Ovary (tissue), 9 donors: ENCODE results near the gene NEUROG1. TPM values are rescaled to one million over a fixed set of nuclear protein-coding genes. Genes with fewer than 3 reads are reported as not detected.

ENCODE experiments used
- DNase-seq, 5 donors: peaks; one replicate each; pipeline ENCODE4 v3.0.0-alpha.2; 2019 to 2020
- H3K27ac ChIP-seq, 2 donors: fragments of 200-600 bp; one replicate each; pipeline versions ENCODE4 v1.5.1 to v1.8.0; 2019 to 2022
- H3K27me3 ChIP-seq: fragments of 200-600 bp; one replicate; pipeline ENCODE4 v1.8.0; 2022
- H3K36me3 ChIP-seq: fragments of 200-600 bp; sonication (generic); one replicate; pipeline ENCODE4 v1.5.1; 2019
- H3K4me1 ChIP-seq: one replicate; pipeline ENCODE4 v1.8.1; 2013; ENCODE audit warnings: mild to moderate bottlenecking, moderate library complexity; ENCODE audit not compliant: insufficient read depth
- H3K4me3 ChIP-seq: fragments of 200-600 bp; sonication (generic); one replicate; pipeline ENCODE4 v1.5.1; 2017
- H3K9me3 ChIP-seq, 2 donors: fragments of 200-600 bp in 1 of 2; sonication (generic) in 1 of 2; one replicate each; pipeline versions ENCODE4 v1.5.1 to v1.8.1; 2013 to 2019; ENCODE audit warnings: mild to moderate bottlenecking in 1 of 2, moderate library complexity in 1 of 2
- EP300 ChIP-seq: sonication (generic); formaldehyde crosslinking; IDR thresholded peaks from one replicate; pipeline ENCODE4 v1.6.1; 2017; ENCODE audit warnings: antibody characterized with exemption
- POLR2A ChIP-seq: fragments of 450-650 bp; IDR thresholded peaks from one replicate; pipeline ENCODE4 v1.6.1; 2017; ENCODE audit warnings: antibody characterized with exemption, mild to moderate bottlenecking, moderate library complexity
- WGBS, 3 donors: extraction: QIAGEN DNeasy Blood & Tissue Kit in 1 of 3; methylation state at CpG; one replicate each; pipeline versions ENCODE4 v1.1.5 to v1.1.7; 2013 to 2017; 5-methylcytosine and 5-hydroxymethylcytosine counted together
- intact Hi-C, 4 donors: fragments of 100-400 bp; cut with DNase I; formaldehyde crosslinking; loops; one replicate each; pipeline versions ENCODE4 v1.11.0 to v1.15.1; 2022 to 2023
- polyA plus RNA-seq, 2 donors: library from polyadenylated mRNA; stranded (reverse); fragments of 200-250 nt in 1 of 2; fragments of 350-450 nt in 1 of 2; fragmentation: Illumina TruSeq in 1 of 2; extraction: RNeasy Lipid Tissue Mini Kit (QIAGEN cat#74804) in 1 of 2; gene quantifications; one replicate each; pipeline ENCODE4 v1.2.3, GENCODE V29; 2013 to 2014
- total RNA-seq, 7 donors: library from RNA; depleted of rRNA in 2 of 7; stranded (reverse); fragments of >200 nt in 2 of 7; fragmentation: NEBNext Ultra II Directional in 3 of 7; extraction: Animal tissue kit (Norgen Biotek cat#: 25700) in 3 of 7; gene quantifications; one replicate each; pipeline versions ENCODE4 v1.1.0 to v1.2.4, GENCODE V29; 2016 to 2023
- TF ChIP-seq, protein P1 (sequence below), 3 donors: fragments of 450-650 bp in 2 of 3; fragments of 200-600 bp in 1 of 3; IDR thresholded peaks; one replicate each; pipeline versions ENCODE4 v1.5.1 to v1.8.0; 2016 to 2022; ENCODE audit warnings: antibody characterized with exemption in 3 of 3, mild to moderate bottlenecking in 1 of 3
- donor health status: DM: no; HTN: no; CAD: no; lungs with moderate emphysema.
- donor health status: DM: no; HTN: no; CAD: no.
- donor health status: Bipolar disorder and iron deficiency.
- donor health status: DM: yes; HTN: yes; CAD: no.
- donor health status: DM: no; HTN: no; CAD: no.
- donor health status: DM: yes; HTN: yes; CAD: no.

NEUROG1 gene
- total and polyA plus RNA-seq, 9 donors: 0.06 TPM; not detected in 8

DNA sequence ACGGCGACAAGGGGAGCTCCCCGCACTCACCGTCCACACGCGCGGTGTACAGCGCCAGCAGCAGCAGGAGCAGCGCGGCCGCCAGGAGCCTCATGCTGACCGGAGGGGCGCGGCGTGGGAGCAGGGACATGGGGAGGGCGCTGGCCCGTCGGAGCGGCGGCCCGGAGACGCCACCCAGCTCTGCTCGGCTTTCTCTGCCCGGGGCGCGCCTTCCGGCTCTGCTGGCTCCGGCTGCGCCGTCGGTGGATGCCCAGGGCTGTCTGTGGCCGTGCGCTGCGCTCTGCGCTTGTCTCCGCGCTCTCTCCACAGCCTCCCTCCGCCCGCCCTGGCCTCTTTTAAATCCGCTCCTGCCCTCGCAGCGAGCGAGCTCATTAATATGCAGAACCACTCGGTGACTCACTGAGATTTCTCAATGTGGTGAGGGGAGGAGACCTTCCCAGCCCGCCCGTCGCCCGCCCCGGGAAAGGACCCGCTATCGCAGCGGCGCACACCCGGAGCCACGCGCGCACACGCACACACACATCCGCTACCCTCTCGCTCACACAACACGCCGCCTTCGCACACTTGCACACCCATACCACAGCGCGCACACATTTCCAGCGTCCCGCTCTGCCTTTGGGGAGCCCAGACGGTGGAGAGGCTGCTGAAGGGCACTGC, 43.0 kb upstream of the NEUROG1 start, which contains the start of gene CXCL14:
Gene CXCL14 (minus strand): TSS at position 307 of the 657 bp plus-strand sequence. CDS start 213 bp downstream, at position 94.
- H3K27me3 ChIP-seq: no peaks in the 10 kb centered on the region
- WGBS, 3 donors: 1 to 2% (median 2%) methylated on average over 41 to 68 of the region's 68 CpGs
- no peak for DNase-seq

DNA sequence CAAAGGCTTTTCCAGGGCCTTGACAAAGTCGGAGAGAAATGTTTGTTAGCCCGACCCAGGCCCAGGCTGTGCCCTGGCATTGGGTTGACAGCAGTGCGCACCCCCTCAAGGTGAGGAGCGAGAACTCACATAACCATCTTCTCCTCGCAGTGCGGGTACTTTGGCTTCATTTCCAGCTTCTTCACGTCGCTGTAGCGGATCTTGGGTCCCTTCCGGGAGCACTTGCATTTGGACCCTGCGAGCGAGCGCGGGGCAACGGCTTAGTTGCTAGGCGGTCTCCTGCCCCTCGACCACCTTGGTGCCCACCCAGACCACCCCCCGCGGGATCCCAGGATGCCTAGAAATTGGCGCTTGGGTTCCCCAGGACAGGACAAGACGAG, 42.5 kb upstream of the NEUROG1 start:
- no peak for DNase-seq
- H3K4me3 ChIP-seq: no peak overlapping the region
- no peak for TF ChIP-seq POLR2A
- TF ChIP-seq, protein P1, sequence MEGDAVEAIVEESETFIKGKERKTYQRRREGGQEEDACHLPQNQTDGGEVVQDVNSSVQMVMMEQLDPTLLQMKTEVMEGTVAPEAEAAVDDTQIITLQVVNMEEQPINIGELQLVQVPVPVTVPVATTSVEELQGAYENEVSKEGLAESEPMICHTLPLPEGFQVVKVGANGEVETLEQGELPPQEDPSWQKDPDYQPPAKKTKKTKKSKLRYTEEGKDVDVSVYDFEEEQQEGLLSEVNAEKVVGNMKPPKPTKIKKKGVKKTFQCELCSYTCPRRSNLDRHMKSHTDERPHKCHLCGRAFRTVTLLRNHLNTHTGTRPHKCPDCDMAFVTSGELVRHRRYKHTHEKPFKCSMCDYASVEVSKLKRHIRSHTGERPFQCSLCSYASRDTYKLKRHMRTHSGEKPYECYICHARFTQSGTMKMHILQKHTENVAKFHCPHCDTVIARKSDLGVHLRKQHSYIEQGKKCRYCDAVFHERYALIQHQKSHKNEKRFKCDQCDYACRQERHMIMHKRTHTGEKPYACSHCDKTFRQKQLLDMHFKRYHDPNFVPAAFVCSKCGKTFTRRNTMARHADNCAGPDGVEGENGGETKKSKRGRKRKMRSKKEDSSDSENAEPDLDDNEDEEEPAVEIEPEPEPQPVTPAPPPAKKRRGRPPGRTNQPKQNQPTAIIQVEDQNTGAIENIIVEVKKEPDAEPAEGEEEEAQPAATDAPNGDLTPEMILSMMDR (IDR thresholded peaks at IDR 0.05): no peak
- no peak for TF ChIP-seq EP300
- no peak overlapping the region for H3K27ac ChIP-seq
- no peaks in the 10 kb centered on the region for H3K36me3 ChIP-seq
- intact Hi-C loops: no loop called here
- no peaks in the 10 kb centered on the region for H3K27me3 ChIP-seq
- no peaks in the 10 kb centered on the region for H3K4me1 ChIP-seq
- H3K9me3 ChIP-seq: no peaks in the 10 kb centered on the region
- 5 to 10% (median 8%) methylated on average over 21 of the region's 21 CpGs for WGBS, 3 donors

More for the DNA sequence above, 43.0 kb upstream of the NEUROG1 start, which contains the start of gene CXCL14:
- no peaks in the 10 kb centered on the region for H3K9me3 ChIP-seq
- no peaks in the 10 kb centered on the region for H3K4me1 ChIP-seq
- H3K27ac ChIP-seq: no peak within 1 kb of the TSS
- intact Hi-C loops: no loop called here
- H3K36me3 ChIP-seq: no peaks in the 10 kb centered on the region
- H3K4me3 ChIP-seq: no peak within 1 kb of the TSS
- TF ChIP-seq, protein P1 (IDR thresholded peaks at IDR 0.05): no peak
- no peak for TF ChIP-seq POLR2A
- no peak for TF ChIP-seq EP300

DNA sequence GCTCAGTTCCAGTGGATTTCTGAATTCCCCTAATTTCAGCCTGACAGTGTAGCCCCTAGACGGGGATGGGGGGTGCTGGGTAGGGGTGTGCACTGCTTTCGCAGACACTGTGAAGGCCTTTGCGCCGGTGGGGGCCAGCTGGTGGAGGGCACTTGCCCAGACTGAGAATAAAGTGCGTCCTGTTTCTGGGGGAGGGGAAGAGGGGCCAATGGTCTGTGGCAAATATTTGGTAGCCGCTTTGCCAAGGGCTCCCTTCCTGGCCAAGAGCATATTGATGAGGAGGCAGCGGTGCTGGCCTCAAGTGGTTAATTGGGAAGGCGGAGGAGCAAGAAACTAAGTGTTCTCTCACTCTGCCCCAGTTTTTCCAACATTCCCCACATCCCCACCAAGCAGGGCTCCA, 41.7 kb upstream of the NEUROG1 start:
- no peak overlapping the region for H3K4me3 ChIP-seq
- DNase-seq: no peak
- H3K27ac ChIP-seq: no peak overlapping the region
- no peaks in the 10 kb centered on the region for H3K4me1 ChIP-seq
- WGBS, 3 donors: 47 to 69% (median 53%) methylated on average over 8 of the region's 8 CpGs
- H3K36me3 ChIP-seq: no peaks in the 10 kb centered on the region
- intact Hi-C loops: no loop called here
- H3K27me3 ChIP-seq: no peaks in the 10 kb centered on the region
- no peaks in the 10 kb centered on the region for H3K9me3 ChIP-seq
- TF ChIP-seq, protein P1 (IDR thresholded peaks at IDR 0.05): no peak
- TF ChIP-seq EP300: no peak
- TF ChIP-seq POLR2A: no peak

DNA sequence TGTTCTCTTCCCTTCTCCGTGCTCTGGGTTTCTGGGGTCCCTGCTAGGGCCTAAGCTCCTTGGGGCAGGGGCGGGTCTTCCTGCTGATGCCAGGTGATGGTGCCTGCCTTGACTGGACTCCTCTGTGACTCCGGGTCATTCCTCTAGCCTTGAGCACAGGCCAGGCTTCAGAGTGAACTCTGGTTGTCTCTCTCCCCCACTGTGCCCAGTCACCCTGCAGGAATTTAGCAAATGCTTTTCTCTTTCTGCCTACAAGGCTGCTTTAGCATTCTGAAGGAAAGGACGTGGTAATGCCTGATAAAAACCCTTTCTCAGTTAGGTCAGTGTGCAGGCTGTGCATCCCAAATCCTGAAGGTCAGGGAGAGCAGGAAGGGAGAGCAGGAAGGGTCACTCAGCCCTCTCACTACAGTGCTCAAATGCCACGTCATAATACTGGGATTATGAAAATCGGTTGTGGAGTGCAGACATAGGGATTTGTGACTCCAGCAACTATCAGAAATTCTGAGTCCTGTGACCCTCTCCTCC, 40.4 kb upstream of the NEUROG1 start:
- WGBS, 3 donors: 48 to 59% (median 52%) methylated on average over 6 of the region's 6 CpGs
- no peaks in the 10 kb centered on the region for H3K4me1 ChIP-seq
- TF ChIP-seq POLR2A (no peak), EP300 (no peak)
- TF ChIP-seq, protein P1 (IDR thresholded peaks at IDR 0.05): no peak
- no peak overlapping the region for H3K27ac ChIP-seq
- H3K27me3 ChIP-seq: no peaks in the 10 kb centered on the region
- intact Hi-C loops: no loop called here
- no peak for DNase-seq
- H3K36me3 ChIP-seq: no peaks in the 10 kb centered on the region
- no peaks in the 10 kb centered on the region for H3K9me3 ChIP-seq
- H3K4me3 ChIP-seq: no peak overlapping the region
